Thyroid gland (tissue), 4 donors: ENCODE results near the gene NGEF.

Experiments used
- POLR2A ChIP-seq, 2 donors: fragments of 450-650 bp; IDR thresholded peaks; one replicate each; pipeline ENCODE4 v1.6.1; 2017; ENCODE audit warnings: antibody characterized with exemption in 2 of 2, mild to moderate bottlenecking in 2 of 2, moderate library complexity in 1 of 2
- TF ChIP-seq, protein P1 (sequence below), 6 experiments: fragments of 200-600 bp in 3 of 6; fragments of 450-650 bp in 3 of 6; sonication (generic) in 3 of 6; IDR thresholded peaks; one replicate each; pipeline ENCODE4 v1.5.1; 2016 to 2019; ENCODE audit warnings: antibody characterized with exemption in 6 of 6, mild to moderate bottlenecking in 2 of 6, inconsistent platforms in 1 of 6, moderate library complexity in 1 of 6

GRCh38 chr2:233025706-233026105, 12.7 kb upstream of the NGEF start:
- TF ChIP-seq, protein P1, sequence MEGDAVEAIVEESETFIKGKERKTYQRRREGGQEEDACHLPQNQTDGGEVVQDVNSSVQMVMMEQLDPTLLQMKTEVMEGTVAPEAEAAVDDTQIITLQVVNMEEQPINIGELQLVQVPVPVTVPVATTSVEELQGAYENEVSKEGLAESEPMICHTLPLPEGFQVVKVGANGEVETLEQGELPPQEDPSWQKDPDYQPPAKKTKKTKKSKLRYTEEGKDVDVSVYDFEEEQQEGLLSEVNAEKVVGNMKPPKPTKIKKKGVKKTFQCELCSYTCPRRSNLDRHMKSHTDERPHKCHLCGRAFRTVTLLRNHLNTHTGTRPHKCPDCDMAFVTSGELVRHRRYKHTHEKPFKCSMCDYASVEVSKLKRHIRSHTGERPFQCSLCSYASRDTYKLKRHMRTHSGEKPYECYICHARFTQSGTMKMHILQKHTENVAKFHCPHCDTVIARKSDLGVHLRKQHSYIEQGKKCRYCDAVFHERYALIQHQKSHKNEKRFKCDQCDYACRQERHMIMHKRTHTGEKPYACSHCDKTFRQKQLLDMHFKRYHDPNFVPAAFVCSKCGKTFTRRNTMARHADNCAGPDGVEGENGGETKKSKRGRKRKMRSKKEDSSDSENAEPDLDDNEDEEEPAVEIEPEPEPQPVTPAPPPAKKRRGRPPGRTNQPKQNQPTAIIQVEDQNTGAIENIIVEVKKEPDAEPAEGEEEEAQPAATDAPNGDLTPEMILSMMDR (IDR thresholded peaks at IDR 0.05): no peak
- TF ChIP-seq POLR2A (IDR thresholded peaks at IDR 0.05): no peak
